ENCODE measurements around the gene EXOC4.

DNA sequence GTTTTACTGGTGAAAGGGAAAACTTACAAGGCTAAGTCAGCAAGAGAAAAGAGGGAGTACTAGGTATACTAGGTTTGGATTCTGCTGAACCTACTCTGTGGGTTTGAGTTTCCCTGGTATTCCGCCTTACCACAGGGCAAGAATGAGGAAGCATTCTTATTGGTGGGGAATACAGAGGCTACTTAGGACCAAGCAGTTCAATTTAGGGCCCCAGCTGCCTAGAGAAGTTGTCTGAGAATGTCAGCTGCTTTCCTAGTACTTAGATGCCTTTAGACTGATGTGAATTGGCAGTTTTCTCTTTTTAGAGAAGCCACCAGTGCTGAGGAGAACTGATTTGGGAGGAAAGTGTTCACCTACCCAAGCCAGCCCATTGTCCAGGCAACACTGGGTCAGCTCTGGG is 465.3 kb downstream of the EXOC4 start:
- TF ChIP-seq, protein P1, sequence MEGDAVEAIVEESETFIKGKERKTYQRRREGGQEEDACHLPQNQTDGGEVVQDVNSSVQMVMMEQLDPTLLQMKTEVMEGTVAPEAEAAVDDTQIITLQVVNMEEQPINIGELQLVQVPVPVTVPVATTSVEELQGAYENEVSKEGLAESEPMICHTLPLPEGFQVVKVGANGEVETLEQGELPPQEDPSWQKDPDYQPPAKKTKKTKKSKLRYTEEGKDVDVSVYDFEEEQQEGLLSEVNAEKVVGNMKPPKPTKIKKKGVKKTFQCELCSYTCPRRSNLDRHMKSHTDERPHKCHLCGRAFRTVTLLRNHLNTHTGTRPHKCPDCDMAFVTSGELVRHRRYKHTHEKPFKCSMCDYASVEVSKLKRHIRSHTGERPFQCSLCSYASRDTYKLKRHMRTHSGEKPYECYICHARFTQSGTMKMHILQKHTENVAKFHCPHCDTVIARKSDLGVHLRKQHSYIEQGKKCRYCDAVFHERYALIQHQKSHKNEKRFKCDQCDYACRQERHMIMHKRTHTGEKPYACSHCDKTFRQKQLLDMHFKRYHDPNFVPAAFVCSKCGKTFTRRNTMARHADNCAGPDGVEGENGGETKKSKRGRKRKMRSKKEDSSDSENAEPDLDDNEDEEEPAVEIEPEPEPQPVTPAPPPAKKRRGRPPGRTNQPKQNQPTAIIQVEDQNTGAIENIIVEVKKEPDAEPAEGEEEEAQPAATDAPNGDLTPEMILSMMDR (IDR thresholded peaks at IDR 0.05 in 4 of 5, conservative IDR thresholded peaks at IDR 0.05 in 1 of 5): no peak
- TF ChIP-seq POLR2A (IDR thresholded peaks at IDR 0.05): no peak

Measured in gastrocnemius medialis (tissue), 4 donors.